GM12878 (cell line): ENCODE measurements around the gene KRTAP10-6. TPM values are rescaled to one million over a fixed set of nuclear protein-coding genes. Genes with fewer than 3 reads are reported as not detected.
"Not testable (repeated sequence)": the region's sequence is repeated elsewhere in the genome, so short reads cannot be mapped to it uniquely, and the experiment has no call there.

Experiments
- ATAC-seq: fragments of 200-7000 bp; cut with Tn5 transposase; 3 replicates; pipeline ENCODE4 v1.9.1; 2020; ENCODE audit warnings: mild to moderate bottlenecking, moderate library complexity
- BruUV-seq: library from RNA; stranded (reverse); fragments of 400-500 nt; replicated peaks from 2 replicates; lab custom pipeline; 2021; lab: Mats Ljungman, UMichigan
- CTCF ChIA-PET: fragments of 300-600 bp; sonication (Branson Sonifier 250); formaldehyde crosslinking; extraction: SDS; loops from one replicate; lab custom pipeline; 2021; ENCODE audit warnings: inconsistent platforms; lab: Yijun Ruan, JAX
- POLR2A ChIA-PET: fragments of 350-600 bp; formaldehyde crosslinking; extraction: SDS; loops from one replicate; lab custom pipeline; 2021; ENCODE audit warnings: inconsistent platforms; lab: Charles Lee
- RAD21 ChIA-PET: fragments of 300-600 bp; sonication (Branson Sonifier 250); formaldehyde crosslinking; loops from one replicate; lab custom pipeline; 2023; ENCODE audit warnings: antibody characterized with exemption; ENCODE audit not compliant: unreplicated experiment; lab: Charles Lee
- SMC1A ChIA-PET: fragments of 300-600 bp; sonication (Branson Sonifier 250); formaldehyde crosslinking; loops from one replicate; lab custom pipeline; 2023; ENCODE audit not compliant: unreplicated experiment, uncharacterized antibody; lab: Charles Lee
- DNase-seq: peaks from one replicate; pipeline ENCODE4 v3.0.0-alpha.2; 2011; ENCODE audit warnings: low read depth, low spot score
- FAIRE-seq: peaks from 3 replicates; lab custom pipeline; 2011; peaks lifted over from hg19 to GRCh38; lab: Jason Lieb, UNC
- H2AFZ ChIP-seq: 2 replicates; pipeline ENCODE4 v1.6.0; 2011; ENCODE audit warnings: low read depth, low read length, control low read depth; ENCODE audit not compliant: control insufficient read depth
- H3K27ac ChIP-seq: 2 replicates; pipeline ENCODE4 v1.5.1; 2011; ENCODE audit warnings: control low read depth; ENCODE audit not compliant: control insufficient read depth, insufficient read depth
- H3K27me3 ChIP-seq, 2 experiments: replicated peaks in 1 of 2; 2 replicates each; pipeline versions ENCODE4 v1.6.0 to v1.6.1; 2011; ENCODE audit warnings: low read length in 1 of 2; ENCODE audit not compliant: control insufficient read depth in 2 of 2, insufficient read depth in 2 of 2
- H3K36me3 ChIP-seq, 2 experiments: 2 replicates each; pipeline ENCODE4 v1.5.1; 2011; ENCODE audit warnings: low read length in 1 of 2; ENCODE audit not compliant: control insufficient read depth in 2 of 2, insufficient read depth in 2 of 2
- H3K4me1 ChIP-seq: 2 replicates; pipeline ENCODE4 v1.6.1; 2011; ENCODE audit warnings: mild to moderate bottlenecking, low read length, moderate library complexity, mixed read lengths; ENCODE audit not compliant: control insufficient read depth, insufficient read depth
- H3K4me2 ChIP-seq: 2 replicates; pipeline ENCODE4 v1.6.0; 2011; ENCODE audit warnings: control low read depth; ENCODE audit not compliant: control insufficient read depth, insufficient read depth
- H3K4me3 ChIP-seq: fragments of 200-600 bp; sonication (generic); 2 replicates; pipeline ENCODE4 v1.5.1; 2016
- H3K79me2 ChIP-seq: 2 replicates; pipeline ENCODE4 v1.6.0; 2011; ENCODE audit warnings: low read length; ENCODE audit not compliant: control insufficient read depth, insufficient read depth
- H3K9ac ChIP-seq: 2 replicates; pipeline ENCODE4 v1.8.0; 2011; ENCODE audit warnings: low read length, control low read depth, mixed read lengths; ENCODE audit not compliant: control insufficient read depth, insufficient read depth
- H3K9me3 ChIP-seq: replicated peaks from 3 replicates; pipeline ENCODE4 v1.5.1; 2011; ENCODE audit warnings: mild to moderate bottlenecking, low read length; ENCODE audit not compliant: control insufficient read depth, insufficient read depth
- H4K20me1 ChIP-seq: 2 replicates; pipeline ENCODE4 v1.6.0; 2011; ENCODE audit not compliant: control insufficient read depth, insufficient read depth
- BHLHE40 ChIP-seq, 2 experiments: fragments of 450-650 bp in 1 of 2; IDR thresholded peaks; 2 replicates each; pipeline ENCODE4 v1.6.1; 2011 to 2017; ENCODE audit warnings: low read depth in 2 of 2, borderline replicate concordance in 1 of 2, improper control_type of control experiment in 1 of 2, low read length in 1 of 2, mild to moderate bottlenecking in 1 of 2
- ESRRA ChIP-seq: IDR thresholded peaks from 2 replicates; pipeline ENCODE4 v1.6.1; 2012; ENCODE audit warnings: mild to moderate bottlenecking, low read length, improper control_type of control experiment
- POU2F2 ChIP-seq: IDR thresholded peaks from 3 replicates; pipeline ENCODE4 v1.6.1; 2011; ENCODE audit warnings: low read depth, mild to moderate bottlenecking, low read length, borderline replicate concordance
- REST ChIP-seq: IDR thresholded peaks from 2 replicates; pipeline ENCODE4 v1.6.1; 2012; ENCODE audit warnings: mild to moderate bottlenecking, low read depth, low read length
- WGBS: methylation state at CpG from one replicate; pipeline ENCODE4 v1.1.6; 2016; ENCODE audit warnings: low lambda C conversion rate; ENCODE audit not compliant: insufficient replicate concordance, insufficient coverage; ENCODE audit errors: missing lambda C conversion rate; 5-methylcytosine and 5-hydroxymethylcytosine counted together
- in situ Hi-C: fragments of 300-500 bp; cut with MboI; formaldehyde crosslinking; loops from 9 replicates; pipeline ENCODE4 v1.14.3; 2018; ENCODE audit warnings: mixed read lengths
- intact Hi-C: fragments of 100-400 bp; cut with micrococcal nuclease; formaldehyde crosslinking; loops from one replicate; pipeline ENCODE4 v1.14.2; 2022; ENCODE audit not compliant: unreplicated experiment
- polyA plus RNA-seq, 11 experiments: library from polyadenylated mRNA; depleted of rRNA in 4 of 11; unstranded in 6 of 11; stranded (reverse) in 5 of 11; fragments of >200 nt; fragmentation: Nextera tagmentation in 4 of 11; fragmentation: Illumina TruSeq in 1 of 11; extraction: Ambion mirVana in 4 of 11; extraction: Trizol in 1 of 11; gene quantifications; 1 replicate in 1 of 11; 2 replicates in 10 of 11; pipeline versions ENCODE4 v1.2.1 to v1.2.3, GENCODE V29; 2011 to 2016; ENCODE audit warnings: inconsistent platforms in 2 of 11, missing spikeins in 2 of 11, low read depth in 1 of 11
- total RNA-seq, 4 experiments: library from RNA; depleted of rRNA in 3 of 4; stranded (reverse); fragments of >200 nt in 3 of 4; fragmentation: Illumina TruSeq in 1 of 4; extraction: Trizol in 1 of 4; gene quantifications; 2 replicates each; pipeline versions ENCODE4 v1.2.1 to v1.2.3, GENCODE V29; 2013 to 2021

Gene KRTAP10-6
- total and polyA plus RNA-seq, 10 of the 15 experiments (the other 5 are each of a cell fraction or from before 2014, with no cell fraction given), result not detected

GRCh38 chr21:44593598-44594405 lies 1.5 kb upstream of the KRTAP10-6 start (continued):
- TF ChIP-seq REST (no peak), ESRRA (no peak), BHLHE40 (IDR thresholded peaks at IDR 0.05; ENCODE audit: borderline replicate concordance in 1 of 2, low read depth in 2 of 2, low read length in 1 of 2) (no peak), POU2F2 (no peak)

DNA sequence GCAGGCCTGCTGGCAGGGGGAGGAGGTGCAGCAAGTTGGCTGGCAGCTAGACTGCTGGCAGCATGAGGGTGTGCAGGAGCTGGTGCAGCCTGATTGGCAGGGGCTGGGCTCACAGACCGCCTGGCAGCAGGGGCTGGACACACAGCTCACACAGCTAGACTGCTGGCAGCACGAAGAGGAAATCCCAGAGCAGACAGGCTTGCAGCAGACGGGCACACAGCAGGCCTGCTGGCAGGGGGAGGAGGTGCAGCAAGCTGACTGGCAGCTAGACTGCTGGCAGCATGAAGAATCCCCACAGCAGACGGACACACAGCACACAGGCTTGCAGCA lies 539 bp downstream of the KRTAP10-6 start:
- in situ Hi-C loops, result not testable (repeated sequence)

DNA sequence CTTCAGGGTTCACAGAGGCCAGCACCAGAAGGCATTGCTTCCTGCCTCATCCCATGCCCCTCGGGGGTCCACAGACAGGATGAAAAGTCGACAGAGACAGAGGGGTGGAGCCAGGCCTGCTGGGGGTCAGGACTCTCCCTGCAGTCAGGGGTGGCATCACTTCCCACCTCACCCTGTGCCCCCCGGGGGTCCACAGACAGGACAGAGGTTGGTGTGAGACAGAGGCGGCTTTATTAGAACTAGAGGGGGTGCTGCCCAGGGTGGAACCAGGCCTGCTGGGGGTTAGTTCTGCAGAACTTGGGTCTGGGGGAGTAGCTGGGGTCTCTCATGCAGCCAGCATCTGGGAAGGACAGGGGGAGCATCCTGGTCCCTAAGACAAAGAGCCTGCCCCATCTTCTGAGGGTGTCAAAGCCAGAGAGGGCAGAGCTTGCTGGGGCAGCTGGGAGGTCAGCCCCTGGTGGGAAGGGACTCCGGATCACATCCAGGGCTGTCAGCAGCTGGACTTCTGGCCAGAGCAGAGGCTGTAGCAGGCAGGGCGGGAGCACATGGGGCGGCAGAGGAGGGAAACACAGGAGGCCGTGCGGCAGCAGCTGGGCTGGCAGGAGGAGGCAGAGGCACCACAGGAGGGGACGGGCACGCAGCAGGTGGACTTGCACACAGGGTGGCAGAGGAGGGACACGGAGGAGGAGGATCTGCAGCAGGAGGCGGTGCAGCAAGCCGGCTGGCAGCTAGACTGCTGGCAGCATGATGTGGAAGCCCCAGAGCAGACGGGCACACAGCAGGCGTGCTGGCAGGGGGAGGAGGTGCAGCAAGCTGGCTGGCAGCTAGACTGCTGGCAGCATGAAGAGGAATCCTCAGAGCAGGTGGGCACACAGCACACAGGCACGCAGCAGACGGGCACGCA lies 1.2 kb downstream of the KRTAP10-6 start:
- 33% methylated on average over 11 of the region's 19 CpGs for WGBS
- intact Hi-C loops, ATAC-seq, H3K27ac ChIP-seq, H3K4me2 ChIP-seq, H2AFZ ChIP-seq, H3K9ac ChIP-seq, H3K4me3 ChIP-seq, H4K20me1 ChIP-seq, SMC1A ChIA-PET, H3K27me3 ChIP-seq, RAD21 ChIA-PET, H3K36me3 ChIP-seq, BruUV-seq, H3K79me2 ChIP-seq, H3K9me3 ChIP-seq, POLR2A ChIA-PET, CTCF ChIA-PET, DNase-seq, in situ Hi-C loops, H3K4me1 ChIP-seq, FAIRE-seq: not testable (repeated sequence)

More for the DNA sequence above, 539 bp downstream of the KRTAP10-6 start:
- H3K79me2 ChIP-seq, H4K20me1 ChIP-seq, POLR2A ChIA-PET, H3K9ac ChIP-seq, H3K4me3 ChIP-seq, FAIRE-seq, DNase-seq, H3K9me3 ChIP-seq, intact Hi-C loops, H2AFZ ChIP-seq, H3K27ac ChIP-seq, H3K4me2 ChIP-seq, RAD21 ChIA-PET, H3K4me1 ChIP-seq, ATAC-seq, CTCF ChIA-PET, BruUV-seq, H3K27me3 ChIP-seq, SMC1A ChIA-PET, H3K36me3 ChIP-seq: not testable (repeated sequence)
- WGBS, result 0% methylated on average over 2 of the region's 4 CpGs
